Measurements from ENCODE around the gene MALL. TPM values are rescaled to one million over a fixed set of nuclear protein-coding genes. Genes with fewer than 3 reads are reported as not detected.

The MALL gene
- total and polyA plus RNA-seq, 4 donors, result 1.6 to 4.2 (median 2.7) TPM

DNA sequence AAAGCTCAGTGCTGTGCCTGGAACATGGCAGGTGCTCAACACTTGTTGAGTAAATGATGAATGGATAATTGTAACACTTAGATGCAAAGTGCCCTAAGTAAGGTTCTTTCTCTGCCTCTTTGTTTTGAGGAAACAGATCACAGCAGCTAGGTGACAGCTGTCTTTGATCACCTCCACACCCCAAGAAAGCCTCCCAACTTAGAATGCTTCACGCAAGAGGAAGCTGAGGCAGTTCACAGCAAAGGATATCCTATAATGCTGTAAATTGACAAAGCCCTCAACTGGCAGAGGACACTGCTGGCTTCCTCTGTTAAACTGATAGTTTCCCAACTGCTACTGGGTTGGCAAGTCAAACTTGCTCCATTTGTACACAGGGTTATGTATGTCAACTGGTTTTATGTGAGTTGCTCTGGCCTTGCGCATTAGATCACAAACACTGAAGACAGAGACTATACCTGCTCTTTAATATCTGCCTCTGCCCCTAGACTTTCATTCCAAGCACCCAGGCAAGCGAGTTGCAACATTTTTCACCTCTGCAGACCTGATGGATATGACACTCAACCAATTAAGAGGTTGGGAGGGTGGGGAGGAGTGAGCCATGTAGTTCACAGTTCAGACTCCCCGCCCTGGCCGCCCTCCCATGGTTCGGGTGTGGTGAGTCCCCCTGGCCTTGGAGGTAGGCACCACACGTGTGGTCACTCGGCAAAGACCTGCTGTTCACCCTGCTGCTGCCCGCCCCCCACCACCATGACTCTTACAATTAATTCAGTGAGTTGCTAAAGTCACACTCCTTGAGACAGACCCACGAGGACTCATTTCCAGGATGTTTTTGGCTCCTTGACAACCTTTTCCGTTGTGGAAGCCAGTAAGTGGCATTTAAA, 4.8 kb upstream of the MALL start:
- no peak overlapping the region for H3K27ac ChIP-seq (ENCODE audit: low read depth in 1 of 2, low read length in 2 of 2)
- no peak for DNase-seq (ENCODE audit: low spot score)
- H3K9me3 ChIP-seq (ENCODE audit: control insufficient read depth in 4 of 4, low read length in 3 of 4), result no peaks in the 10 kb centered on the region
- TF ChIP-seq, protein P1, sequence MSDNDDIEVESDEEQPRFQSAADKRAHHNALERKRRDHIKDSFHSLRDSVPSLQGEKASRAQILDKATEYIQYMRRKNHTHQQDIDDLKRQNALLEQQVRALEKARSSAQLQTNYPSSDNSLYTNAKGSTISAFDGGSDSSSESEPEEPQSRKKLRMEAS (IDR thresholded peaks at IDR 0.05), result no peak
- no peak for TF ChIP-seq TAF1 (conservative IDR thresholded peaks at IDR 0.05)
- TF ChIP-seq HNF4A (conservative IDR thresholded peaks at IDR 0.05), result no peak
- no peak for TF ChIP-seq SP1 (IDR thresholded peaks at IDR 0.05)
- no peak for TF ChIP-seq FOXA1 (IDR thresholded peaks at IDR 0.05)
- TF ChIP-seq, protein P2, sequence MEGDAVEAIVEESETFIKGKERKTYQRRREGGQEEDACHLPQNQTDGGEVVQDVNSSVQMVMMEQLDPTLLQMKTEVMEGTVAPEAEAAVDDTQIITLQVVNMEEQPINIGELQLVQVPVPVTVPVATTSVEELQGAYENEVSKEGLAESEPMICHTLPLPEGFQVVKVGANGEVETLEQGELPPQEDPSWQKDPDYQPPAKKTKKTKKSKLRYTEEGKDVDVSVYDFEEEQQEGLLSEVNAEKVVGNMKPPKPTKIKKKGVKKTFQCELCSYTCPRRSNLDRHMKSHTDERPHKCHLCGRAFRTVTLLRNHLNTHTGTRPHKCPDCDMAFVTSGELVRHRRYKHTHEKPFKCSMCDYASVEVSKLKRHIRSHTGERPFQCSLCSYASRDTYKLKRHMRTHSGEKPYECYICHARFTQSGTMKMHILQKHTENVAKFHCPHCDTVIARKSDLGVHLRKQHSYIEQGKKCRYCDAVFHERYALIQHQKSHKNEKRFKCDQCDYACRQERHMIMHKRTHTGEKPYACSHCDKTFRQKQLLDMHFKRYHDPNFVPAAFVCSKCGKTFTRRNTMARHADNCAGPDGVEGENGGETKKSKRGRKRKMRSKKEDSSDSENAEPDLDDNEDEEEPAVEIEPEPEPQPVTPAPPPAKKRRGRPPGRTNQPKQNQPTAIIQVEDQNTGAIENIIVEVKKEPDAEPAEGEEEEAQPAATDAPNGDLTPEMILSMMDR (IDR thresholded peaks at IDR 0.05; ENCODE audit: low read depth, low read length, missing input control), result no peak
- TF ChIP-seq RAD21 (IDR thresholded peaks at IDR 0.05), result no peak
- no peak for TF ChIP-seq YY1 (IDR thresholded peaks at IDR 0.05)
- TF ChIP-seq RXRA (IDR thresholded peaks at IDR 0.05), result no peak
- no peak for TF ChIP-seq EGR1 (IDR thresholded peaks at IDR 0.05; ENCODE audit: low read depth in 2 of 2)
- TF ChIP-seq, protein P3, sequence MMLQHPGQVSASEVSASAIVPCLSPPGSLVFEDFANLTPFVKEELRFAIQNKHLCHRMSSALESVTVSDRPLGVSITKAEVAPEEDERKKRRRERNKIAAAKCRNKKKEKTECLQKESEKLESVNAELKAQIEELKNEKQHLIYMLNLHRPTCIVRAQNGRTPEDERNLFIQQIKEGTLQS (IDR thresholded peaks at IDR 0.05), result no peak
- TF ChIP-seq NR2F2 (IDR thresholded peaks at IDR 0.05), result no peak
- no peaks in the 10 kb centered on the region for H3K36me3 ChIP-seq (ENCODE audit: control insufficient read depth in 4 of 4, insufficient read depth in 3 of 4, low read depth in 1 of 4, low read length in 3 of 4)
- no peak overlapping the region for H3K9ac ChIP-seq (ENCODE audit: low read depth in 1 of 2, low read length in 2 of 2)
- H3K4me3 ChIP-seq (ENCODE audit: low read depth in 1 of 3, low read length in 3 of 3), result no peak overlapping the region
- WGBS, result 74% methylated on average over 11 of the region's 11 CpGs
- H3K27me3 ChIP-seq (ENCODE audit: control insufficient read depth in 4 of 4, insufficient read depth in 4 of 4, low read length in 3 of 4), result no peaks in the 10 kb centered on the region
- H3K4me1 ChIP-seq (ENCODE audit: control insufficient read depth in 4 of 4, insufficient read depth in 4 of 4, low read length in 3 of 4), result peaks cover 0 to 4% (median 3%) of the 10 kb centered on the region in 4 donors

DNA sequence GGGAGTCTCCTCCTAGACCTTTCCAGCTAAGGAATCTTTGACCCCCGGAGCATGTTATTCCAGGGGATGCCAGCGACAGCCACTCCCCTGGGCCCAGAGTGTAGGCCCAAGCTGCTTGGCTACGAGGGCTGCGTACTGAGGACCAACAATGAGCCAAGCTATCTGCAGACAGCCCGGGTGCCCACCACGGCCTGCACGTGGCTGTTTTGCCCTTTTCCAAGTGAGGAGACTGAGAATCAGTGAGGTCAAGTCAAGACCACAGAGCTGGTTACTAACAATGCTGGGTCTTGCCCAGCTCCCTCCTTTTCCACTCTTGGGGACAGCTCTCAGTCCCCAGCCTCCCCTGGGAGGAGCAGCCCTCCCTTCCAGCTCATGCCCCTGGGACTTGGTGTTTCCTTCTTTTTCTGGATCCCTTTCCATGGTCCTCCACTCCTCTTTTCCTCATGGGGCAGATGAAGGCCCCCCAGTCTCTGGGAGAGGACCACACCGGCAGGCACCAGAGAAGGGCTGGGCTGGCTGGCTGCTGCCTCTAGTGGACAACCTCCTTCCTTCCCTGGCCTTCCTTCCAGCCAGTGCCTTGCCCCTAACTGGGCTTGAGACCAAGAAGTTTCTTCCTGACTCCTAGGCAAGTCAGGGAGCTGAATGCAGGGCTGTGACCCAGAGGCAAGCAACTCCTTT, 550 bp upstream of the MALL start:
- Histone ChIP-seq H3K4me1 (ENCODE audit: control insufficient read depth in 4 of 4, insufficient read depth in 4 of 4, low read length in 3 of 4) (peaks cover 0 to 5% (median 4%) of the 10 kb centered on the region in 4 donors), H3K27me3 (ENCODE audit: control insufficient read depth in 4 of 4, insufficient read depth in 4 of 4, low read length in 3 of 4) (peaks cover 0 to 4% (median 0%) of the 10 kb centered on the region in 4 donors), H3K27ac (ENCODE audit: low read depth in 1 of 2, low read length in 2 of 2) (no peak overlapping the region), H3K9me3 (ENCODE audit: control insufficient read depth in 4 of 4, low read length in 3 of 4) (no peaks in the 10 kb centered on the region), H3K4me3 (ENCODE audit: low read depth in 1 of 3, low read length in 3 of 3) (peak overlapping the region in 1 of 3 donors; percentile 10), H3K9ac (ENCODE audit: low read depth in 1 of 2, low read length in 2 of 2) (no peak overlapping the region), H3K36me3 (ENCODE audit: control insufficient read depth in 4 of 4, insufficient read depth in 3 of 4, low read depth in 1 of 4, low read length in 3 of 4) (no peaks in the 10 kb centered on the region)
- no peak for DNase-seq (ENCODE audit: low spot score)
- 32% methylated on average over 8 of the region's 8 CpGs for WGBS
- no peak for TF ChIP-seq HNF4A (conservative IDR thresholded peaks at IDR 0.05)
- TF ChIP-seq, protein P2 (IDR thresholded peaks at IDR 0.05; ENCODE audit: low read depth, low read length, missing input control), result peak; percentile 28
- peak; percentile 9 to 47 for TF ChIP-seq RAD21 (IDR thresholded peaks at IDR 0.05)

Data from liver (tissue), 9 donors.